Fibroblast of lung (primary cell): ENCODE results near the gene MRNIP. TPM values are rescaled to one million over a fixed set of nuclear protein-coding genes. Genes with fewer than 3 reads are reported as not detected.

Experiments
- DNase-seq, 2 donors: peaks; one replicate each; pipeline versions ENCODE4 v3.0.0 to v3.0.0-alpha.2; 2010; ENCODE audit warnings: low read depth in 2 of 2
- H2AFZ ChIP-seq: 2 replicates; pipeline ENCODE4 v1.5.1; 2012; ENCODE audit warnings: low read length, control low read depth, inconsistent platforms
- H3K27ac ChIP-seq: 2 replicates; pipeline ENCODE4 v1.5.1; 2011; ENCODE audit warnings: low read length, control low read depth; ENCODE audit not compliant: insufficient read depth
- H3K27me3 ChIP-seq: 2 replicates; pipeline ENCODE4 v1.5.1; 2011; ENCODE audit warnings: mild to moderate bottlenecking, low read length; ENCODE audit not compliant: control insufficient read depth, insufficient read depth
- H3K36me3 ChIP-seq: 2 replicates; pipeline ENCODE4 v1.5.1; 2011; ENCODE audit warnings: low read length; ENCODE audit not compliant: control insufficient read depth, insufficient read depth
- H3K4me1 ChIP-seq: 2 replicates; pipeline ENCODE4 v1.5.1; 2011; ENCODE audit warnings: low read length; ENCODE audit not compliant: control insufficient read depth, insufficient read depth; ENCODE audit errors: extremely low read depth
- H3K4me2 ChIP-seq: 2 replicates; pipeline ENCODE4 v1.5.1; 2011; ENCODE audit warnings: low read length, control low read depth; ENCODE audit not compliant: insufficient read depth; ENCODE audit errors: extremely low read depth
- H3K4me3 ChIP-seq, 4 experiments: fragments of 200-600 bp in 1 of 4; sonication (generic) in 1 of 4; replicated peaks in 1 of 4; 2 replicates each; pipeline ENCODE4 v1.5.1; 2011 to 2016; ENCODE audit warnings: low read length in 4 of 4, low read depth in 3 of 4, mild to moderate bottlenecking in 3 of 4, control low read depth in 2 of 4, inconsistent platforms in 1 of 4, mixed read lengths in 1 of 4; ENCODE audit not compliant: insufficient read depth in 1 of 4; ENCODE audit errors: control extremely low read depth in 1 of 4
- H3K79me2 ChIP-seq: 2 replicates; pipeline ENCODE4 v1.5.1; 2012; ENCODE audit warnings: mild to moderate bottlenecking, low read length, inconsistent platforms; ENCODE audit not compliant: control insufficient read depth, insufficient read depth
- H3K9ac ChIP-seq: 2 replicates; pipeline ENCODE4 v1.5.1; 2011; ENCODE audit warnings: mild to moderate bottlenecking, low read length, control low read depth; ENCODE audit not compliant: insufficient read depth
- H3K9me3 ChIP-seq: 2 replicates; pipeline ENCODE4 v1.5.1; 2012; ENCODE audit warnings: low read depth, low read length; ENCODE audit not compliant: control insufficient read depth, insufficient read depth
- H4K20me1 ChIP-seq: 2 replicates; pipeline ENCODE4 v1.5.1; 2011; ENCODE audit warnings: low read length; ENCODE audit not compliant: control insufficient read depth, insufficient read depth; ENCODE audit errors: extremely low read depth
- EZH2 ChIP-seq: IDR thresholded peaks from 2 replicates; pipeline ENCODE4 v1.5.1; 2012; ENCODE audit warnings: low read length, control low read depth, mild to moderate bottlenecking; ENCODE audit errors: missing control alignments
- polyA plus RNA-seq, 2 donors: library from polyadenylated mRNA; depleted of rRNA in 1 of 2; stranded (reverse) in 1 of 2; unstranded in 1 of 2; fragments of >200 nt; gene quantifications; 2 replicates each; pipeline ENCODE4 v1.2.1, GENCODE V29; 2011 to 2012; ENCODE audit warnings: missing spikeins in 1 of 2
- total RNA-seq: library from RNA; depleted of rRNA; stranded (reverse); fragments of >200 nt; gene quantifications from 2 replicates; pipeline ENCODE4 v1.2.1, GENCODE V29; 2014
- TF ChIP-seq, protein P1 (sequence below), 2 donors: IDR thresholded peaks in 1 of 2; conservative IDR thresholded peaks in 1 of 2; 1 replicate in 1 of 2; 2 replicates in 1 of 2; pipeline ENCODE4 v1.5.1; 2011 to 2012; ENCODE audit warnings: low read length in 2 of 2, control low read depth in 1 of 2, inconsistent platforms in 1 of 2, low read depth in 1 of 2, mild to moderate bottlenecking in 1 of 2

Gene MRNIP
- total and polyA plus RNA-seq, 2 donors (not counting 1 experiment from before 2014, with no cell fraction given) = 8.6 to 21.0 TPM

DNA sequence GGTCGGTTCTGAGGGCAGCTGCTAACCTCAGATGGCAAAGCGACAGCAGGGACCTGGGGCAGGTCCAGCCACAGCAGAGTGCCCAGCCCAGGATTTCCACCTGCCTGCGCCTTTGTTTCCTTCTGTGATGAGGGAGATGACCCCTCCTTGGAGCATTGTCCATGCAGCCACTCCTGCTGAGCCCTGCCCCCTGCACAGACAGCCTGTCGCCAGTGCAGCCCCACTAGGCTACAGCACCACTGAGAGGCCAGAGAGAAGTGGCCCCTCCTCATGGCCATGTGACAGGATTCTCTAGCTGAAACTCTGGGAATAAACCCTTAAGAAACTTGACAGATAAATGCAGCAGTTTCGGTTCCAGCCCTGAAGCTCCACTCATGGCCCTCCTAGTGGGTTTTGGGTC is 10.5 kb upstream of the MRNIP start:
- Histone ChIP-seq H3K9me3 (no peaks in the 10 kb centered on the region), H4K20me1 (no peaks in the 10 kb centered on the region), H3K79me2 (no peaks in the 10 kb centered on the region), H3K27ac (no peak overlapping the region), H3K4me3 (no peak overlapping the region), H3K27me3 (no peaks in the 10 kb centered on the region), H3K36me3 (peaks cover 35% of the 10 kb centered on the region), H2AFZ (no peak overlapping the region), H3K4me2 (no peak overlapping the region), H3K4me1 (no peaks in the 10 kb centered on the region), H3K9ac (no peak overlapping the region)
- no peak for DNase-seq
- TF ChIP-seq, protein P1, sequence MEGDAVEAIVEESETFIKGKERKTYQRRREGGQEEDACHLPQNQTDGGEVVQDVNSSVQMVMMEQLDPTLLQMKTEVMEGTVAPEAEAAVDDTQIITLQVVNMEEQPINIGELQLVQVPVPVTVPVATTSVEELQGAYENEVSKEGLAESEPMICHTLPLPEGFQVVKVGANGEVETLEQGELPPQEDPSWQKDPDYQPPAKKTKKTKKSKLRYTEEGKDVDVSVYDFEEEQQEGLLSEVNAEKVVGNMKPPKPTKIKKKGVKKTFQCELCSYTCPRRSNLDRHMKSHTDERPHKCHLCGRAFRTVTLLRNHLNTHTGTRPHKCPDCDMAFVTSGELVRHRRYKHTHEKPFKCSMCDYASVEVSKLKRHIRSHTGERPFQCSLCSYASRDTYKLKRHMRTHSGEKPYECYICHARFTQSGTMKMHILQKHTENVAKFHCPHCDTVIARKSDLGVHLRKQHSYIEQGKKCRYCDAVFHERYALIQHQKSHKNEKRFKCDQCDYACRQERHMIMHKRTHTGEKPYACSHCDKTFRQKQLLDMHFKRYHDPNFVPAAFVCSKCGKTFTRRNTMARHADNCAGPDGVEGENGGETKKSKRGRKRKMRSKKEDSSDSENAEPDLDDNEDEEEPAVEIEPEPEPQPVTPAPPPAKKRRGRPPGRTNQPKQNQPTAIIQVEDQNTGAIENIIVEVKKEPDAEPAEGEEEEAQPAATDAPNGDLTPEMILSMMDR (conservative IDR thresholded peaks at IDR 0.05 in 1 of 2, IDR thresholded peaks at IDR 0.05 in 1 of 2; ENCODE audit: low read depth in 1 of 2, low read length in 2 of 2) = no peak
- no peak for TF ChIP-seq EZH2

DNA sequence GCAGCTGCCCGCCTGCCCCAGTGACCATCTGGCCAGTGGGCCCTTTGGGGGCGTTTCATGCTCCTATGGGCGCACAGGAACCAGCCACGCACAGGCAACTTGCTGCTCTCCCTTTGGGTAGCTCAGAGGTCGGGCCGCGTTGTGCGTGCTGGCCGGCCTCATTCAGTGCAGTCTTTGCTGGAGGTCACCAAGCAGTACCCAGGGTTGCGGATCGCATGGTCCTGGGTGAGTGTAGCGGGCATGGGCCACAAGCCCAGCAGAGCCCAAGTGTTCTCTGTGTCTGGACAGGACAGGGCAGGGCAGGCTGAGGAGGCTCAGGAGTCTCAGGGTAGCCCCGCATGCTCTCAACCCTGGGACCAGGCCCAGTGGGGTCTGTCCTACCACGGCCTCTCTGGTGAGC is 9.9 kb upstream of the MRNIP start:
- no peaks in the 10 kb centered on the region for H3K4me1 ChIP-seq
- H3K9me3 ChIP-seq = no peaks in the 10 kb centered on the region
- H3K4me2 ChIP-seq = no peak overlapping the region
- H3K27ac ChIP-seq = no peak overlapping the region
- no peaks in the 10 kb centered on the region for H3K27me3 ChIP-seq
- no peak overlapping the region for H3K9ac ChIP-seq
- no peaks in the 10 kb centered on the region for H3K79me2 ChIP-seq
- DNase-seq = no peak
- H2AFZ ChIP-seq = no peak overlapping the region
- H3K36me3 ChIP-seq = peaks cover 36% of the 10 kb centered on the region
- no peaks in the 10 kb centered on the region for H4K20me1 ChIP-seq
- TF ChIP-seq, protein P1 (conservative IDR thresholded peaks at IDR 0.05 in 1 of 2, IDR thresholded peaks at IDR 0.05 in 1 of 2; ENCODE audit: low read depth in 1 of 2, low read length in 2 of 2) = no peak
- TF ChIP-seq EZH2 = no peak
- no peak overlapping the region for H3K4me3 ChIP-seq

GRCh38 chr5:179867476-179867875 is 8.9 kb upstream of the MRNIP start:
- TF ChIP-seq EZH2 = no peak
- TF ChIP-seq, protein P1 (conservative IDR thresholded peaks at IDR 0.05 in 1 of 2, IDR thresholded peaks at IDR 0.05 in 1 of 2; ENCODE audit: low read depth in 1 of 2, low read length in 2 of 2) = no peak
- H2AFZ ChIP-seq = no peak overlapping the region
- no peaks in the 10 kb centered on the region for H3K9me3 ChIP-seq
- no peaks in the 10 kb centered on the region for H3K27me3 ChIP-seq
- no peaks in the 10 kb centered on the region for H4K20me1 ChIP-seq
- no peaks in the 10 kb centered on the region for H3K79me2 ChIP-seq
- no peaks in the 10 kb centered on the region for H3K4me1 ChIP-seq
- no peak overlapping the region for H3K27ac ChIP-seq
- H3K4me2 ChIP-seq = no peak overlapping the region
- peaks cover 36% of the 10 kb centered on the region for H3K36me3 ChIP-seq
- no peak overlapping the region for H3K9ac ChIP-seq
- DNase-seq = no peak
- no peak overlapping the region for H3K4me3 ChIP-seq
